GM23338 (cell line): Measurements from ENCODE around the gene TBC1D3B.

ENCODE experiments used
- CREB1 ChIP-seq: fragments of 250-450 bp; sonication (Bioruptor Pico); IDR thresholded peaks from 2 replicates; pipeline ENCODE4 v1.5.0; 2020; ENCODE audit warnings: low read depth, mild to moderate bottlenecking, moderate library complexity
- CTCF ChIP-seq, 2 experiments: fragments of 200-600 bp in 1 of 2; sonication (generic) in 1 of 2; conservative IDR thresholded peaks; 2 replicates each; pipeline versions ENCODE4 v1.5.1 to v1.6.1; 2016 to 2017; ENCODE audit warnings: antibody characterized with exemption in 2 of 2, low read depth in 2 of 2, mild to moderate bottlenecking in 2 of 2, moderate library complexity in 1 of 2
- ETS1 ChIP-seq: IDR thresholded peaks from 2 replicates; pipeline ENCODE4 v1.6.1; 2016; ENCODE audit warnings: antibody characterized with exemption
- EZH2 ChIP-seq: fragments of 200-600 bp; sonication (generic); IDR thresholded peaks from one replicate; pipeline ENCODE4 v1.8.0; 2017; ENCODE audit warnings: antibody characterized with exemption, mild to moderate bottlenecking, low read depth; ENCODE audit not compliant: unreplicated experiment
- EZH2phosphoT487 ChIP-seq: fragments of 200-600 bp; sonication (generic); IDR thresholded peaks from one replicate; pipeline ENCODE4 v1.8.1; 2018; ENCODE audit warnings: antibody characterized with exemption; ENCODE audit not compliant: unreplicated experiment
- JUNB ChIP-seq: IDR thresholded peaks from one replicate; pipeline ENCODE4 v1.6.1; 2016; ENCODE audit warnings: antibody characterized with exemption; ENCODE audit not compliant: unreplicated experiment
- POLR2AphosphoS5 ChIP-seq: IDR thresholded peaks from 2 replicates; pipeline ENCODE4 v1.6.1; 2016; ENCODE audit warnings: antibody characterized with exemption, low read depth
- REST ChIP-seq: IDR thresholded peaks from one replicate; pipeline ENCODE4 v1.6.1; 2018; ENCODE audit warnings: antibody characterized with exemption; ENCODE audit not compliant: unreplicated experiment
- STAT1 ChIP-seq: IDR thresholded peaks from one replicate; pipeline ENCODE4 v1.6.1; 2016; ENCODE audit warnings: antibody characterized with exemption; ENCODE audit not compliant: unreplicated experiment

GRCh38 chr17:36142806-36143205 lies 33.6 kb downstream of the TBC1D3B start:
- TF ChIP-seq REST (no peak), CTCF (conservative IDR thresholded peaks at IDR 0.05; ENCODE audit: low read depth in 2 of 2) (no peak), POLR2AphosphoS5 (no peak), EZH2 (no peak), ETS1 (no peak), EZH2phosphoT487 (no peak), CREB1 (CRISPR knock-in tag) (no peak), STAT1 (no peak), JUNB (no peak)
